Measurements from ENCODE around the gene JPH4. TPM values are rescaled to one million over a fixed set of nuclear protein-coding genes. Genes with fewer than 3 reads are reported as not detected.

The JPH4 gene
- total RNA-seq, 1 experiment from 2014 or later, result 6.8 TPM

- Histone ChIP-seq H2BK12ac (ENCODE audit: insufficient read length, low read depth, low read length) (peak overlapping the region; percentile 25), H2AK5ac (ENCODE audit: insufficient read length, low read length) (no peak overlapping the region), H3K23me2 (ENCODE audit: insufficient read length, low read depth, low read length, poor library complexity, severe bottlenecking) (peaks cover 13% of the 10 kb centered on the region), H3K4me2 (ENCODE audit: insufficient read depth, insufficient read length, low read length) (no peak overlapping the region), H3K18ac (ENCODE audit: insufficient read length, low read depth, low read length) (no peak overlapping the region), H3K14ac (ENCODE audit: insufficient read depth, low read length) (no peak overlapping the region), H3K79me2 (ENCODE audit: insufficient read depth, low read length) (peaks cover 2% of the 10 kb centered on the region; the same call in 1 of the 2 replicates), H4K91ac (ENCODE audit: insufficient read length, low read depth, low read length) (no peak overlapping the region), H3K56ac (ENCODE audit: insufficient read length, low read depth, low read length) (no peak overlapping the region), H2BK20ac (ENCODE audit: low read depth, low read length, poor library complexity, severe bottlenecking) (no peak overlapping the region), H3K9ac (ENCODE audit: extremely low read depth, insufficient read length, low read length) (no peak overlapping the region), H3T11ph (ENCODE audit: low read length) (no peak overlapping the region), H3K4ac (ENCODE audit: low read depth, low read length) (no peak overlapping the region), H4K20me1 (ENCODE audit: control insufficient read depth, insufficient read depth, insufficient read length) (no peaks in the 10 kb centered on the region), H4K5ac (ENCODE audit: insufficient read length, low read depth, low read length) (no peak overlapping the region), H3K23ac (ENCODE audit: insufficient read length, low read depth, low read length) (no peak overlapping the region), H3K9me3 (ENCODE audit: control insufficient read depth, low read depth, low read length) (no peaks in the 10 kb centered on the region), H2BK15ac (ENCODE audit: low read depth, low read length) (no peak overlapping the region), H4K8ac (replicated peaks; ENCODE audit: insufficient read length, low read depth, low read length) (no peak overlapping the region), H3K4me1 (ENCODE audit: insufficient read depth, low read length) (peaks cover 50% of the 10 kb centered on the region; the same call in 1 of the 2 replicates), H3K79me1 (ENCODE audit: insufficient read depth, low read depth, low read length, poor library complexity, severe bottlenecking) (no peaks in the 10 kb centered on the region), H3K27me3 (ENCODE audit: insufficient read depth, low read length) (no peaks in the 10 kb centered on the region), H3K27ac (ENCODE audit: insufficient read length, low read depth, low read length) (no peak overlapping the region), H2AFZ (ENCODE audit: low read length) (no peak overlapping the region), H2BK120ac (ENCODE audit: low read depth, low read length, poor library complexity, severe bottlenecking) (no peak overlapping the region), H2BK5ac (ENCODE audit: insufficient read length, low read length) (peak overlapping the region; percentile 23)
- no CpG with 5 or more reads among the region's 5 CpGs for WGBS (ENCODE audit: extremely low coverage, insufficient read length, low lambda C conversion rate)
- no peak for DNase-seq
- Mint-ChIP-seq H3K27me3 (ENCODE audit: low read depth) (no peaks in the 10 kb centered on the region; the same call in 1 of the 2 replicates), H3K4me3 (no peak overlapping the region), H3K36me3 (ENCODE audit: insufficient read depth in 1 of 3, low read depth in 3 of 3) (peaks cover 13 to 31% (median 13%) of the 10 kb centered on the region in 3 experiments; a peak in 6 of 7 replicates), H3K4me1 (peaks cover 34 to 37% of the 10 kb centered on the region in 2 experiments), H3K27ac (peak overlapping the region; percentile 16 to 76 (median 29); a peak in 4 of 7 replicates), H3K9me3 (no peaks in the 10 kb centered on the region)
- TF ChIP-seq, protein P1, sequence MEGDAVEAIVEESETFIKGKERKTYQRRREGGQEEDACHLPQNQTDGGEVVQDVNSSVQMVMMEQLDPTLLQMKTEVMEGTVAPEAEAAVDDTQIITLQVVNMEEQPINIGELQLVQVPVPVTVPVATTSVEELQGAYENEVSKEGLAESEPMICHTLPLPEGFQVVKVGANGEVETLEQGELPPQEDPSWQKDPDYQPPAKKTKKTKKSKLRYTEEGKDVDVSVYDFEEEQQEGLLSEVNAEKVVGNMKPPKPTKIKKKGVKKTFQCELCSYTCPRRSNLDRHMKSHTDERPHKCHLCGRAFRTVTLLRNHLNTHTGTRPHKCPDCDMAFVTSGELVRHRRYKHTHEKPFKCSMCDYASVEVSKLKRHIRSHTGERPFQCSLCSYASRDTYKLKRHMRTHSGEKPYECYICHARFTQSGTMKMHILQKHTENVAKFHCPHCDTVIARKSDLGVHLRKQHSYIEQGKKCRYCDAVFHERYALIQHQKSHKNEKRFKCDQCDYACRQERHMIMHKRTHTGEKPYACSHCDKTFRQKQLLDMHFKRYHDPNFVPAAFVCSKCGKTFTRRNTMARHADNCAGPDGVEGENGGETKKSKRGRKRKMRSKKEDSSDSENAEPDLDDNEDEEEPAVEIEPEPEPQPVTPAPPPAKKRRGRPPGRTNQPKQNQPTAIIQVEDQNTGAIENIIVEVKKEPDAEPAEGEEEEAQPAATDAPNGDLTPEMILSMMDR (conservative IDR thresholded peaks at IDR 0.05), result no peak
Measured at GRCh38 chr14:23543403-23543802, 35.2 kb downstream of the JPH4 start.

Data from H9 (cell line).